GM21526 (cell line): ENCODE measurements around the gene ARNT2.

Experiments
- ATAC-seq: cut with Tn5 transposase; IDR thresholded peaks from one replicate; pipeline ENCODE4 v1.9.1; 2021; ENCODE audit warnings: moderate library complexity; ENCODE audit not compliant: unreplicated experiment, low FRiP score

Gene ARNT2

DNA sequence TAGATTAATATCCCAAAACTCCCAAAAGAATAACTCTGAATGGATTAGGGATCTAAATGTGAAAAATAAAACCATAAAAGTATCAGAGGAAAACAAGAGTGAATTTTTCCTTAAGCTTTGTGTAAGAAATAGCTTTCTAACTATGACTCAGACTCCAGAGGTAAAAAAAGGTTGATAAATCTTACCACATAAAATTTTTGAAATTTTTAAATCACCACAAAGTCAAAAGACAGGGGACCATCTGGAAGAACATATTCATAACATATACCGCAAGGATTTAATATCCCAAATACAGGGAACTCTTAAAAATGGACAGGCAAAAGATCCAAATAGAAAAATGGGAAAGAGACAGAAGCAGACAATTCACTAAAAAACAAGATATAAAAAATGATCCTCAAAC lies 145.0 kb downstream of the ARNT2 start:
- no peak for ATAC-seq

DNA sequence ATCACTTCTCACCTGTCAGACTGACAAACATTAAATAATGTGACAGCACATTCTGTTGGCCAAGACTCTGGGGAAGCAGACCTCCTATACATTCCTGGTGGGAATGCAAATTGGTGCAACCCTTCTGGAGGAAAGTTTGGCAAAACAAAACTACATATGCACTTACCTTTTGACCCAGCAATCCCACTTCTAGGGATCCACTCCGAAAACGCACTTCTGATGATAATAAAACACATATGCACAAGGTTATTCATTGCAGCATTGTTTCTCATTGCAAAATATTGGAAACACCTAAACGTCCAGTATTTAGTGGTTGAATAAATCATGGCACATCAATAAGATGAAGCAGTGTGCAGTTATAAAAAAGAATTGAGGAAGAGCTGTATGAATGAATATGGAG lies 145.5 kb downstream of the ARNT2 start:
- ATAC-seq, result no peak

DNA sequence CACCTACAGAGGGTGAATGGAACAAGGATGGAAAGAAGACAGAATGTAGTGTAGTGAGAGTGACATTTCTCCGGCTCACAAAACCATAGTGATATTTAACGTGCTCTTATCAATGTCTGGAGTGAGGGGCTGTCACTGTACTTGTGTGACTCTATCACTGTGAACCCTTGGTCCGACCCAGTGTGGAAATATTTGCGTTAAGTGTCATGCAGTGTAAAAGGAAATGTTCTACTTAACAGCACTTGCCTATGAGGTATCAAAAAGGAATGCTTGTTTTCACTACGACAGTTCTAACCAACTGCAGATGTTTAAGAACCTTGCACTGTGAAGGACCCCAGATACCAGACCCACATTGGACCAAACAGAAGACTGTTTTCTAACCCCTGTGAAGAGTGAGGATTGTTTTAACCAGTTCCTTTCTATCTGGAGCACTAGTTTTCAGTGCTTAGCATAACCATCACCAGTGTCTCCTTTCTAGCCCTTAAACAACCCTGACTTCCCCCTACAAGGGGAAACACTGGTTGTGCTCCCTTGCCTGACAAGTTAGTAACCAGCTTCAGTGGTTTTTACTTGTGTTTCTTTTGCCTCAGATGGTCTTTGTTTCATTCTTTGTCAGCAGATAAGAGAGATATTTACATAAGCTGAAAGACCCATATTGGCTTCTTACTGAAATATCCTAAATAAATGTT lies 146.2 kb downstream of the ARNT2 start:
- no peak for ATAC-seq

DNA sequence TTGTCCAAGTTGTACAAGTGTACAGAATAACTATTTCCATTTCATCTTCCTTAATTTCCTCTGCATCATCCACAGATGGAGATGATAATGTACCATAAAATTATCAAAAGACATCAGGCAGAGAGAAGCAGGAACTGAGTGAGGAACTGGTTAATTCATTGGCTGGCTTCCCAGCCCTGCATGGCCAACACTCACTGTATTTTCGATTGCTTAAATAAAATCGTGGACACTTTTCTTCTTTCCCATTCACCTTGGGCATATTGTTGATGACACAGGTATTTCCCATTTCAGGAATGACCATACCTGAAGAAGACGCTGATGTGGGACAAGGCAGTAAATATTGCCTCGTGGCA lies 146.7 kb downstream of the ARNT2 start:
- ATAC-seq, result no peak

DNA sequence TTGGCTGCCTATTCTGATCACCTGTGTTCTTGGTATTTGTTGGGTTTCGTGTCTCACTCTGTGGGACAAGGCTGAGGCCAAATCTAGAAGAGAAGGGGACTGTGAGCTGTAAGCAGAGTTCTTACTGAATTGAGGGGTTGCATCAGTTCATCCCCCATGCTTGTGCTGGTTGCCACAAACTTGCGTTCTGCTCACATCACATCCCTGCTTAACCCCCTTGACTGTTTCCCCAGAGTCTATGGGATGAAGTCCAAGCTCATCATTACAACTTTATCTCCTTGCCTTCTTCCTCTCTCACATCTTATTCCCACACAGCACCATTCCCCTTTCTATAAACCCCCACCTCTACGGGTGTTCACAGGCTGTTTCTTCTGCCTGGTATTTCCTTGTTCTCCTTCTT lies 147.2 kb downstream of the ARNT2 start:
- ATAC-seq, result no peak

DNA sequence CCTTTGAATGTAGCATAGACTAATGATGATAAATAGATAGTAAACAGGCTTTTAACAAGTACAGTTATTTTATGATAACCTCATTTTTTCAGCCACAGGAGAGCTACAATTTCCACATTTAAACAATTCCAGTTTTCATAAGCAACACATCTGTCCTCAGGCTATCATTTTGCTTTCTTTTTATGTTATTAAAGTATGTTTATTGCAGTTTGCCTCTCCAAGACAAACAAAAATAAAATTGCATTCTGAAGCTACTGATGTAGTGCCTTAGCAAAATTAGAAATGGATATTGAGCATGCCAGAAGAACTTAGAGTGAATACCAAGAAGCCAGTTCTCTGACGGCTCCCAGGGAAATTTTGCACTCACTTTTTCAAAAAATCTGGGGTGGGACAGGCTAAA lies 150.4 kb downstream of the ARNT2 start:
- no peak for ATAC-seq

GRCh38 chr15:80556694-80557367 lies 152.6 kb downstream of the ARNT2 start:
- ATAC-seq, result no peak

DNA sequence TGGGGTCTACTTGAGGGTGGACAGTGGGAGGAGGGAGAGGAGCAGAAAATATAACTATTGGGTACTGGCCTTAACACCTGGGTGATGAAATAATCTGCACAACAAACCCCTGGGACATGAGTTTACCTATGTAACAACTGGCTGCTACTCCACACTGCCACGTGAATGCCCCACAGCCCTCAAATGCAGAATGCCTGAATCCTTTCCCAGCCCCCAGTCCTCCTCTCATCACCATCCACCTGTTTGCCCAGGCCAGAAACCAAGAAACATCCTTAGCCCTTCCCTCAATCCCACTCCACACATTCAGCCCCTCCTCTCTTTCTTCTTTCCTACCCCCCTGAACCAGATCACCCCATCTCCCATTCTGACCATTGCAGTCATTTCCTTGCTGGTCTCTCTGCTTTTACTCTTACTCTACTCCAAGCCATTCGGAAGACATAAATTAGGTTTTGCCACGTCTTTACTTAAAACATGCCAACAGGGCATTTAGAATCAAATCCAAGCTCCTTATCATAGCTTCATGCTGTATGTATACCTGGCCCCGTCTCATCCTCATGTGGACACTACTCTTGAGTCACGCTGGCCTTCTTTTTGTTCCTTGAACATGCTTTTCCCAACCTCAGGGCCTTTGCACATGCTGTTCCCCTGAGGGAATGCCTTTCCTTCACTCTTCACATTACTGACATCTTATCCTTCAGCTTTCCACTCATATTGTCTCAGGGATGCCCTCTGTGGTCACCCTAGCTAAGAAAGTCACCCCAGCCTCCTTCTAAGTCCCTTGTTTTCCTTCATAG lies 153.5 kb downstream of the ARNT2 start:
- ATAC-seq, result no peak

GRCh38 chr15:80558631-80559319 lies 154.6 kb downstream of the ARNT2 start:
- no peak for ATAC-seq

- no peak for ATAC-seq
Measured at GRCh38 chr15:80559320-80559693, 155.1 kb downstream of the ARNT2 start.

GRCh38 chr15:80559761-80560160 lies 155.6 kb downstream of the ARNT2 start:
- ATAC-seq, result no peak

GRCh38 chr15:80560601-80561400 lies 156.6 kb downstream of the ARNT2 start:
- no peak for ATAC-seq

GRCh38 chr15:80561500-80561899 lies 157.3 kb downstream of the ARNT2 start:
- ATAC-seq, result no peak

DNA sequence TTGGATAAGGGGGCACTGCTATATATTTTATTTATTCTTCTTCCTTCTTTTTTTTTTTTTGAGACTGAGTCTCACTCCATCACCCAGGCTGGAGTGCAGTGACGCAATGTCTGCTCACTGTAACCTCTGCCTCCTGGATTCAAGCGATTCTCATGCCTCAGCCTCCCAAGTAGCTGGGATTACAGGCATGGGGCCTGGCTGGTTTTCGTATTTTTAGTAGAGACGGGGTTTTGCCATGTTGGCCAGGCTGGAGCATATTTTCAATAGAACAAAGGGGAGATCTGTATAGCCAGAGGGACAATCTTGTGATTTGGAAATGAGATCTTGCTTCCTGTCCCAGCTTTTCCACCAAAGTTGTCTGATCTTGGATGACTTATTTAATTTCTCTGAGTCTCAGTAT lies 157.9 kb downstream of the ARNT2 start:
- ATAC-seq, result no peak

- ATAC-seq, result no peak
Measured at GRCh38 chr15:80562846-80563245, 158.7 kb downstream of the ARNT2 start.

GRCh38 chr15:80563372-80563997 lies 159.3 kb downstream of the ARNT2 start:
- ATAC-seq, result no peak

DNA sequence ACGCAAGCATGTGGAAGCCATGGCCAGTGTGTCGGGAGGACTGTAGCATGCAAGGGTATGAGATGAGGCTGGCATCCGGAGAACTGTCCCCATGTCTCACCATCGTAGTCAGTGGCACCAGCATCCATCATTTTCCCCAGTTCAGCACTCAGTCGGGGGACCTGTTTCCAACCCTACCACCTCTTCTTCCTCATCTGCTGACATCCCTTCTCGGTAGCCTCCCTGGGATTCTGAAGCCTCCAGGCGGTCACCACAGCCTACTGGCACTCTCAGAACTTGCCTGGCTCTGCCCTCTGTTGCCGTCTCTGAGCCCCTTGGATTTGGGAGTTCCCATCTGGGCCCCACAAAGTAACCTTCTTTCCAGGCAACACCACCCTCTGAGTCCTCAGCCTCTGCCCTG lies 159.9 kb downstream of the ARNT2 start:
- ATAC-seq, result no peak

DNA sequence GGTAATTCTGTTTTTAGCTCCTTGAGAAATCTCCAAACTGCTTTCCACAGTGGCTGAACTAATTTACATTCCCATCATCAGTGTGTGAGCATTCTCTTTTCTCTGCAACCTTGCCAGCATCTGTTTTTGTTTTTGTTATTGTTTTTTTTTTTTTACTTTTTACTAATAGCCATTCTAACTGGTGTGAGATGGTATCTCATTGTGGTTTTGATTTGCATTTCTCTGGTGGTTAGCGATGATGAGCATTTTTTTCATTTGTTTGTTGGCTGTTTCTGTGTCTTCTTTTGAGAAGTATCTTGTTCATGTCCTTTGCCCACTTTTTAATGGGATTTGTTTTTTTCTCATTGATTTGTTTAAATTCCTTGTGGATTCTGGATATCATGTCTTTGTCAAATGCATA lies 161.2 kb downstream of the ARNT2 start:
- ATAC-seq, result no peak

DNA sequence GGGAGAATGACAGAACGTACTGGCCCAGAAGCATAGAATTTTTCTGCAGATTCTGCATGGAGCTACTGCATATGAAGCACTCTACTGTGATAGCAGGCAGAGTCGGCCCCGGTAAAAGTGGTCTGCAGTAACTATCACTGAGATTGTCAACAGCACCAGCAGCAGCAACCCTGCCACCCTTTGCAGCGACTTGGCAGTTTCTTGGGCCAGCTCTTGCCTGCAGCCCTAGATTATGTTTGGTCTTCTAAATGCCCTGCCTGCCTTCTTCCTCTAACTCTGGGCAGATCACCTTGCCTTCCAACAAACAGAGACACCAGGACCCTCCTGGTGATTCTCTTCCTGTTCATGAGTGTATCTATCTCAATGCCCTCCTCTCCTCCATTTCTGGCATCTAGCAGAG lies 161.8 kb downstream of the ARNT2 start:
- no peak for ATAC-seq

DNA sequence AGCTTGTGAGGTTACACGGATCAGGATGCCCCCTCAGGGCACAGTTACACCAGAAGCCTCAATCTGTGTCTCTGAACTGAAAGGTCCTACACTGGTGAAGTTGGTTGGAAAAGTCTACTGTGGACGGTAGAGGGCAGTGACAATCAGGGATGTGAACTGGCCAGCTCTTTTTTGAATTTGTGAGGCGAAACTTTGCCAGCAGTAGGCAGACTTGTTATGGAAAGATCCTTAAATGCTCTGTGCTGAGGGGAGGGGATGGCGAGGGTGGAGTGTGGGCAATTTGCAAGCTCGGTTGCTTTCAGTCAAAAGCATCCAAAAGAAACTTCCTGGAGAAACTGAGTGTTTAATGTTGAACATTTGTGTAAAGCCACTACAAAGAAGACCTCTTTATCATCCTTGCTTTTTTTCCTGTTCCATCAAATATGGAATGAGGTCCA lies 163.6 kb downstream of the ARNT2 start:
- ATAC-seq, result no peak
